ENCODE data around the gene KCNIP2.

Gene KCNIP2

DNA sequence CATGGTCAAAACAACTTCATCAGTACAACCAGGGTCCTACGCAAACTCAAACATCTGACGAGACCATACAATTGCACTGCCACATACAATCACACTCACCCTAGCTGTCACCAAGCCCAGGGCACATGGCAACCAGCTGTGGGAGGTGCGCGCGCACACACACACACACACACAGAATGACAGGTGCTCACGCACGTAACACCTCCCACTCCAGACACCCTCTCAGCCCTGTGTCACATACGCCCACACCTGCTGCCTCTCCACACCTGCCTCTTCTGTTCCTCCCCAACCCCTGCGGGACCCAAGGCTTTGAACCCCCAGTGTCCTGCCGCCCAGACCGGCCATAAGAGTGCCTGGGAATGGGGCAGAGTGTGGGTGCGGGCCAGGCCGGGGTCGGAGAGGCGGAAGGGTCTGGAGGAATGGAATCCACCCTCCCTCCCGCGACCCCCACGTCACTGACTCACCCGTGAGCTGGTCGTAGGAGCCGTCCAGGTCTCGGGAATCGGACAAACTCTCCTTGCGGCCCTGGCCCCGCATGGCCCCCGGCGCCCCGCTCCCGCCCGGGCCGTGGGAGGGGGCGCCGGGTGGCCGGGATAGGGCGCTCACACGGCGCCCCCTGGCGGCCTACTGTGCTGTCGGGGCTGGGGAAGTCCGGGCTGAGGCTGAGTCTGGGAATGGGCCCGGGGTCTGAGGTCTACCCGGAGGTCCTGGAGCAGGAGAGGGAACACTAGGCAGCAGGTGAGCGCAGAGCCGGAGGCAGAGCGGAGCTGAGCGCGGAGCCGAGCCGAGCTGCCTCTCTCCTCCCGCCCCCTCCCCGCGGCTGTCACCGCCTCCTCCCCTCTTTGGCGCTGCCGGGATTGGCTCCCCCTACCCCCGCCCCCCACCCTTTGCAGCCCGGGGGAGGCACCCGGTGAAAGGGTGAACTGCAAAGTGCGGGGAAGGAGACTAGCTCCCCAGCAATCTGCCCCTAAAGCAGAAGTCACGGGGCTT lies at the start of gene KCNIP2:
KCNIP2 (minus strand) TSS at position 769 of the 990 bp plus-strand sequence; CDS start at position 537, 232 bp downstream.
- Histone ChIP-seq H3K27me3 (peaks cover 19% of the 10 kb centered on the region), H3K4me2 (no peak within 1 kb of the TSS), H3K36me3 (peaks cover 32% of the 10 kb centered on the region), H3K27ac (no peak within 1 kb of the TSS), H3K4me1 (peaks cover 25% of the 10 kb centered on the region), H3K9ac (no peak within 1 kb of the TSS), H3K4me3 (no peak within 1 kb of the TSS), H4K20me1 (peaks cover 83% of the 10 kb centered on the region), H3K9me3 (no peaks in the 10 kb centered on the region)
- no peak for TF ChIP-seq Cebpa-rat (IDR thresholded peaks at IDR 0.05)

DNA sequence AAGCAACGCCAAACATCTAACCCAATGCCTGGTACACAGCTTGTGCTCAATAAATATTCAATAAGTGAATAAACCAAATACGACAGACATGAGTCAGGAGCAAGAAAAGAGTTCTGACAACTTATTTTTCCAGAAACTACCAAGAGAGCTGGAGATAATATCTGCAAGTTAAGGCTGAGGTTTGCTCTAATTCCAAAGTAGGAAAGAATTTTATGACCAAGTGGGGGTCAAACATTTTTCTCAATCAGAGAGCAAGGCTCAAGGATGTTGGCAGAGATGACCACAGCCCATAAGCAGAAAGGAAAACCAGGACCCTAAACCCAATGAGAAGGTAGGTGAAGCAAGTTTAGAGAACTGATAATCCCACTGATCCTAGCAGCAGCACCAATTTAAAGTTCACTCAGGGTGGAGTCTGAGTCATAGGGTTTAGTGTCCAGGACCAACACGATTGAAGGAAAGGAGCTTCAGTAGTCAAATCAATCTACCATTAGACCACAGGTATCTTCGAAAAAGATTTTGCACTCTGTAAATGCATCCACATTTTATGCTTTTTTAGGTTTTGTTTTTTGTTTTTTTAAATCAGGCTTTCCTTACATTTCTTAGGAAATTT lies 49.3 kb upstream of the KCNIP2 start:
- Histone ChIP-seq H3K4me3 (no peak overlapping the region), H4K20me1 (peaks cover 32% of the 10 kb centered on the region), H3K27me3 (no peaks in the 10 kb centered on the region), H3K27ac (no peak overlapping the region), H3K36me3 (peaks cover 12% of the 10 kb centered on the region), H3K9me3 (no peaks in the 10 kb centered on the region), H3K4me1 (peaks cover 10% of the 10 kb centered on the region), H3K9ac (no peak overlapping the region), H3K4me2 (no peak overlapping the region)
- TF ChIP-seq Cebpa-rat (IDR thresholded peaks at IDR 0.05) = no peak

DNA sequence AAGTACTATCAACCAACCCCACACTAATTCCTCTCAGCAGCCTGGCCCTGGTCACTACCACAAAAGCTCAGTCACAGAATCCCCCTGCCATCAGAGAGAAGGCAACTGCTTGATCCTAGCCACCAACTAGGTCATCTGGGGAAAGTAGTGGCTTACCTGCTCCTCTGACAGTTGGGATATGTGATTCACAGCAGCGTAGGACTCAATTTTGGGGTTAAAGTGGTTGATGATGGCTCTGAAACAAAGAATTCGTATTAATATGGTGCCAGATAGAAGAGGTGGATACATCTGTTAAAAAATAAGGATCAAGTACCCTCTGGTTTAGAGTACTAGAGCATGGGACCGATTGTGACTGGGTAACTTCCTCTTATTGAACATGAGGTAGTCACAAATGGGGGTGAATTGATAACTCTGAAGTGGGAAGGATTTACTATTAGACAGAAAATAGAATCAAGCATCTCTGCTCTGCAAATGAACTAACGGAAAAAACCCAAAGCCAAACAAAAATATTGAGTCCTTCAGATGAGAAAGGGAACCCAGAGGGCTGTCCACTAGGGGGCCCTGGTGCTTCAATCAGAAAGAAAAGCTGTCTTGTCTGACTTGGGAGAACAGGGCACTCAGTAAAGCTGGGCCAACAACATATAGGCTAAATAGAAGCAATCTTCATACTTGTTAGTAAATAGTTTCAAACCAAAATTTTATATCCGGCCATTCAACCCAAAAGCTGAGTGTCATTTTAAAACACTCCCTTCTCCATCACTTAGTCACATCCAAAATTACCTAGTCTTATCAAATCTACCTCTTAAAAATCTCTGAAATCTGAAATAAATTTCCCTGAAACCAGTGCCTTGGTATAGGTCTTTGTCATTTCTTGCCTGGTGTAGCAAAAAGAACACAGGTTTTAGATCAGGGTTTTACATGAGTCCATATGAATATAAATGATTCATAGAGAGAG lies 45.9 kb upstream of the KCNIP2 start:
- H3K36me3 ChIP-seq = peaks cover 21% of the 10 kb centered on the region
- H3K9me3 ChIP-seq = no peaks in the 10 kb centered on the region
- H4K20me1 ChIP-seq = peaks cover 25% of the 10 kb centered on the region
- TF ChIP-seq Cebpa-rat (IDR thresholded peaks at IDR 0.05) = no peak
- no peak overlapping the region for H3K4me3 ChIP-seq
- H3K9ac ChIP-seq = no peak overlapping the region
- no peak overlapping the region for H3K27ac ChIP-seq
- H3K27me3 ChIP-seq = no peaks in the 10 kb centered on the region
- H3K4me1 ChIP-seq = no peaks in the 10 kb centered on the region
- no peak overlapping the region for H3K4me2 ChIP-seq

DNA sequence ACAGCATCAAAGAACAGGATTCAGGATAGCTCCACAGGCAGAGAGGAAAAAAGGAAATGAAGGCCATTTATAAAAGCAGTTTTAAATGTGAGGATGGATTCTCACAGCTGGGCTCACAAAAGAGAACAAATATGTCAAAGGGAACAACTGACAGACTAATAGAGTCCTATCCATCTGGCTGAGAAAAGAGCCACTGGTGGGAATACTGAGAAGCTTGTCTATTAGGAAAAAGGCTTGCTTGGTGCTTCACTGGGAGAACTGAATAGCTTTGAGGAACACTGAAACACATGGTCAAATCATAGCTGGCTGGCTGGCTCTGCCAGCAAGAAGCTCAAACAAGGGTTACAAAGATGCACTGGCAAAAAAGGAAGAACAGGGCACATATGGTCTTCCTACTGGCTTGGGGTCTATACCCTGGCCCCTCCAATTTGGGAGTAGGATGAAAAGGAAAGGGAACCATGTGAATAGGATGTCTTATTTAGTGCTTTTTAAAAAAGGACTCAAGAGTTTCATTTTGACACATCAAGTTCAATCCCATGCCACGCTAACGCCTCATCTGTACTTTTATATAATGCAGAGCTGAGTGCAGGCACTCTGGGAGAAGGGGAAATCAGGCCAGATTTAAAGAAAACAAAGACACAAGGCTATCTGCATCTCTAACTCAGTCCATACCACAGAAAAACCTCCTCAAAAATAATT lies 44.8 kb upstream of the KCNIP2 start:
- Histone ChIP-seq H3K36me3 (peaks cover 24% of the 10 kb centered on the region), H3K27ac (no peak overlapping the region), H3K4me1 (no peaks in the 10 kb centered on the region), H3K27me3 (no peaks in the 10 kb centered on the region), H3K9ac (no peak overlapping the region), H3K9me3 (no peaks in the 10 kb centered on the region), H4K20me1 (peaks cover 25% of the 10 kb centered on the region), H3K4me2 (no peak overlapping the region), H3K4me3 (no peak overlapping the region)
- TF ChIP-seq Cebpa-rat (IDR thresholded peaks at IDR 0.05) = no peak

DNA sequence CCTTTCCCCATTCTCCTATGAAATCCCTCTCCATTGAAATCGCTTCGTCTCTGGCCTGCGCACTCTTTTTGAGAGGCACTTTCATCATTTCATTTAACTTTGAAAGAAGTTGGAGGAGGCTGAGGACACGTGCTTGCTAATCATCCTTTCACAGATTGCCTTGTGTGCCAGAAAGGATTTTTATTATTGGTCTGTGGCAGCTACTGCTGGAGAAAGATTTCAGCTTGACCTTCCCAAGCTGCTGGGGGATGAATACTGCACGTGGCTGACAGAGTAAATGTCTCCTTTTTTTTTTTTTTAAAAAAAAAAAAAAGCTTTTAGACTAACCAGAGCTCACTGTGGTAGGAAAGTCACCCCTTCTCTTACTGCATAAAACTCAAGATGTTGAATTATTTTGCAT lies 44.2 kb upstream of the KCNIP2 start:
- no peak for TF ChIP-seq Cebpa-rat (IDR thresholded peaks at IDR 0.05)
- Histone ChIP-seq H3K4me2 (no peak overlapping the region), H3K27me3 (no peaks in the 10 kb centered on the region), H3K27ac (no peak overlapping the region), H3K4me1 (no peaks in the 10 kb centered on the region), H3K36me3 (peaks cover 29% of the 10 kb centered on the region), H3K9ac (no peak overlapping the region), H3K9me3 (no peaks in the 10 kb centered on the region), H4K20me1 (peaks cover 19% of the 10 kb centered on the region), H3K4me3 (no peak overlapping the region)

DNA sequence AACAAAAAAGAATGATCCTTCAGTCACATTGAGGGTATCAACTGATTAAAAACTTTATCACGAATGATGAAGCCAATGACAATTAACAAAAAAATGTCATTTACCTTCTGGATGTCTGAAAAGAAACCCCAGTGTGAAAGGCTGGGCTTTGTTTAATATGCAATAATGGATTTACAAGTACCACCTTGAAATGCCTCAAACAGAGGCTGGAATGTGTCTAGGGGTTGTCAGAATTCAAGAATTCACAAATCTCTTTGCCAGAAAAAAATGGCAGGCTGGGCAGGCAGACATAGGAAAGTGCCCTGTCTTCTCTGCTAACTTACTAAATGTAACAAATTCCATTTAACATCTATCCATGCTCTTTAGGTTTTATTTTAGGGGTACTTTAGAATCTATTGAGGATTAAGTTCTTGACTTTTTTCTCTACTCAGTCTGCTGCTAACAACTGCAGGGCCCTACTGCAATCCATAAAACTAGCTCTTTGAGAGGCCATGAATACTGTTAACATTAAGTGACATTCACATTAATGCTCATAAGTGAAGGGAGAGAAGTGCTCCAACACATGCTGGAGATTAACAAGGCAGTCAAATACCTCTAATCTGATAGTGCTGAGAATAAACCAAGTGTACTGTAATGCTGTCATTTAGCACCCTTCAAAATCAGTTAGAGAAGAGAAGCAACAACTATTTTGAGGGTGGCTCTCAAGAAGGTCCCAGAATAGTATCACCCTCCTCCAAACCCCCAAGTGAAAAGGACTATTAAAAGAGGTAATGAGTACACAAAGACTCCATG lies 43.1 kb upstream of the KCNIP2 start:
- Histone ChIP-seq H4K20me1 (peaks cover 19% of the 10 kb centered on the region), H3K4me2 (no peak overlapping the region), H3K27me3 (no peaks in the 10 kb centered on the region), H3K9me3 (no peaks in the 10 kb centered on the region), H3K9ac (no peak overlapping the region), H3K36me3 (peaks cover 29% of the 10 kb centered on the region), H3K4me1 (no peaks in the 10 kb centered on the region), H3K4me3 (no peak overlapping the region), H3K27ac (no peak overlapping the region)
- TF ChIP-seq Cebpa-rat (IDR thresholded peaks at IDR 0.05) = no peak

DNA sequence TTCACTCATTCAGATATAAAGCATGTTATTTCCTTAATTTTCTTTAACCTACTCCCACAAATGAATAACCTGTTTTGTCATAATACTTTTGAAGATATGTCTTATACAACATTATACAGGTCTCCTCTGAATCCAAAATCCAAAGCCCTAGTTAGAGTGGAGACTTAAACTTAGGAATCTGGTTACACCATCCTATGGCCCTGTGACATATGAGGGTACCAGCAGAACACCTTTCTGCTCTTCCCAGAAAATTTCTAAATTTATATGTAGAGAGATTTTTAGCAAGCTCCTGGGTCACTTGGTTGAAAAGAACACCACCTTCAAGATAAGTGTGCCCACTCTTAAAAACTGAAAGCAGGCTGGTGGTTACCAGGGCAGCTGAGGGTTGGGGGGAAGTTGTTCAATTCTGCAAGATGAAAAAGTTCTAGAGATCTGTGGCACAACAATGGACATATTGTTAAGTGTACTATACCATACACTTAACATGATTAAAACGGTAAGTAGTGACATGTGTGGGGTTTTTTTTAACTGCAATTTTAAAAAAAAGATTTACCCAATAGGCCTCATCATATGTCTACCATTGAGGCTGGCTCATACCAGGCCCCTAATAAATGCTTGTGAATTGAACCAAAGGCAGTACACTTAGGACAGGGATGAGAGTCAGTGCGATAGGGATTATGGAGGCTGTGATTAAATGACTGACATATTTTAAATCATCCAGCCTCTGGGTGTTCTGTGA lies 37.6 kb upstream of the KCNIP2 start:
- Histone ChIP-seq H3K27ac (no peak overlapping the region), H3K36me3 (peaks cover 28% of the 10 kb centered on the region), H3K4me1 (peaks cover 24% of the 10 kb centered on the region), H3K4me2 (no peak overlapping the region), H3K9ac (no peak overlapping the region), H4K20me1 (peaks cover 29% of the 10 kb centered on the region; the same call in 1 of the 2 replicates), H3K27me3 (no peaks in the 10 kb centered on the region), H3K4me3 (no peak overlapping the region), H3K9me3 (no peaks in the 10 kb centered on the region)
- TF ChIP-seq Cebpa-rat (IDR thresholded peaks at IDR 0.05) = no peak

DNA sequence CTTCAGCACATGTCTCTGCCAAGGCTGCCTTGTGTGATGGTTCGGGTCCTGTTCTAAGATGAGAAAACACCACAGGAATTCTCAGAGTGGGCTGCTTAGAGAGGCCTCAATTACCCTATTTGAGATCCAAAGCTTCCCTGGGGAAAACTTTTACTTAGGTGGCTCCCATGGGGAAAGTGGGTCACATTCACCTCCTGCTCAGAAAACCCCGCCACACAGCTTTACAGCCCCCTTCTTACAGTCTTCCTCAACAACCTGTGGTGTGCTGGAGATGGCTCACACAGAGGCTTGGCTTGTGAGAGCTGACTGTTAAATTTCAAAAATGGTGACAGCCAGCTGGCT lies 36.6 kb upstream of the KCNIP2 start:
- Histone ChIP-seq H3K4me2 (no peak overlapping the region), H3K4me3 (no peak overlapping the region), H3K27ac (no peak overlapping the region), H3K27me3 (no peaks in the 10 kb centered on the region), H3K36me3 (peaks cover 23% of the 10 kb centered on the region), H4K20me1 (peaks cover 39% of the 10 kb centered on the region; the same call in 1 of the 2 replicates), H3K9ac (no peak overlapping the region), H3K4me1 (peaks cover 34% of the 10 kb centered on the region), H3K9me3 (no peaks in the 10 kb centered on the region)
- no peak for TF ChIP-seq Cebpa-rat (IDR thresholded peaks at IDR 0.05)
